HG03103 (cell line): ENCODE measurements around the gene HSH2D.
"Not testable (repeated sequence)": the region's sequence is repeated elsewhere in the genome, so short reads cannot be mapped to it uniquely, and the experiment has no call there.

Experiments
- ATAC-seq: cut with Tn5 transposase; IDR thresholded peaks from one replicate; pipeline ENCODE4 v1.9.1; 2021; ENCODE audit warnings: low read depth; ENCODE audit not compliant: unreplicated experiment

The HSH2D gene

DNA sequence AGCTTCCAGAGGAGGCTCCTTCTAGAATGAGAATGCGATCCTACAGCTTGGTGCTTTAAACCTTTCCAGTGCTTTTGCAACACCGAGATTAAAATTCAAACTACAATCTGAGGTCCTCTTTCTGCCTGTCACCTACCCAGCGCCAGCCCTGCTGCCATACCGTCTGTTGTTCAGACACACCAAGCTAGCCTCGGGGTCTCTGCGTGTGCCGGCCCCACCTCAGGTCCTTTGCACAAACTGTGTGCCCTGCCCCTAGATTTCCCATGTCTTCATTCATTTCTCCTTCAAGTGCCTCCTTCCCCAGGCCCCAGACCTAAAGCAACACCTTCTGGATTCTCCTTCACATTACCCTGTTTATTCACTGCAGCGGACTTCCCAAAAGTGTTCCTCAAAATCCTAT is 11.1 kb downstream of the HSH2D start:
- ATAC-seq = no peak

DNA sequence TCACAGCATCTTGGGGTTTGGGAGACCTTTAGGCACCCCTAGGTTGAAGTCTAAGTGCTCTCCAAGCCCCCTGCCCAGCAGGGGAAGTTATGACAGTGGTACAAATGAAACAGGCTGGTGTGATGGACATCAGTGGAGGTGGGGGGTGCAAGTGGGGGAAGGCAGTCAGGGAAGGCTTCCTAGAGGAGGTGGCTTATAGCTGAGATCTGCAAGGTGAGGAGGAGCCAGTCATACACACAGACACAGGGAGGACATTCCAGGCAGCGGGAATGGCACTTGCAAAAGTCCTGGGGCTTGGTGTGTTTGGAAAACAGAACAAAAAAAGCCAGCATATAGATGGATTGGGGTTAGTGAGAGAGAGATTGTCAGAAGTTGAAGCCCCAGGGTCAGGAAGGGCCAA is 11.6 kb downstream of the HSH2D start:
- ATAC-seq = no peak

DNA sequence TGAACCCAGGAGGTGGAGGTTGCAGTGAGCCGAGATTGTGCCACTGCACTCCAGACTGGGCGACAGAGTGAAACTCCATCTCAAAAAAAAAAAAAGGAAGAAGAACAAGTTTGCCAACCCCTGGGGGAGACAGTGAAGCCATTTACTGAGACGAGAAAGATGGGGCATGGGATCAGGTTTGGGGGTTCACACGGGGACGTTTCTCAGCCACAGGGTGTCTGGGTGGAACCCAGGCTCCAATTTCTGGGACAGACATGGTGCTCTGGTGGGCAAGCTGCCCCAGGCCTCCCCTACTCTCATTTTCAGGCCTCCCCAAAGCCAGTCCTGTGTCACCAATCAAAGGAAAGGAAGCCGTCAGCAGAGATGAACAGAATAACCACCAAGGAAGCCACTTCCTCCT is 13.4 kb downstream of the HSH2D start:
- ATAC-seq = no peak

DNA sequence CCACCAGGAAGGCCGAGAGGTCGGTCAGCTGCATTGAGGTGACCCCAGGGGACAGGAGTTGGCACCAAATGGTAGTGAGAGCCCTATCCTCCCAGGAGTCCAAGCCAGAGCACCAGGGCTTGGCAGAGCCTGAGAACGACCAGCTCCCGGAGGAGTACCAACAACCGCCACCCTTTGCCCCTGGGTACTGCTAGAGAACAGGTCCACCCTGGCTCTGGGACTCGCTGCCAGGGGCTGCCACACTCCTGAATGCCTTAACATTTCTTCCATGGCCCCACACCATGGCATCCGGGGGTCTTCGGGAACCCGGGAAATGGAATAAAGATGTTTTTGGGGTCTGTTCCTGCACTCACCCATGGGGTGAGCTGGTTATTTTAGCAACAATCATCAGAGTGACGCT is 14.1 kb downstream of the HSH2D start:
- no peak for ATAC-seq

GRCh38 chr19:16159655-16160054 is 16.2 kb downstream of the HSH2D start:
- ATAC-seq = no peak

GRCh38 chr19:16160445-16160942 is 17.0 kb downstream of the HSH2D start:
- no peak for ATAC-seq

DNA sequence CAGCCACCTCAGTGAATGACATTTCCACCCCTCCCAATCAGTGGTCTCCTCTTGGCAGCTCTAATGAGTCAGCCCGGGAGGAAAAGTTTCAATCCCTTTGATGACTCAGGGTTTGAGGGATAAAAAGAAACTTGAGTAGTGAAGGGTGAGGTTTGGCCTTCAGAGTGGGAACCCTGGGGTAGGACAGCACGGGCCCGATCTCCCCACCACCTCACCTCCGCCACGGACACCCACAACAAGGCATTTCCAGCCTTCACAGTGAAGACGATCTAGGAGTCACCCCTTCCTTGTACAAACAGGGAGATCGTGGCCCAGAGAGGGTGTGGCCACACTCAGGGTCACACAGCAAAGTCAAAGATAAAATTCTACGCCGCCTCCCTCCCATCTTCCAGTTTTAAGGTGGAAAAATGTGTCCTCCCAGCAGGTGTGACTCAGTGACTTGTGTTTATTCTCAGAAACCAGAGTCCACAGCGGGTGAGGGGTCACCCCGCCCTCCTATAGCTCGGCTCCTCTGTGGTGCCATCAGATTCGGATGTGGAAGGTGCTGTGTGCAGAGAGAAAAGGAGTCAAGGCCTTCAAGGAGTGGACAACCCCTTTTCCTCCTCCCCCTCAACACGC is 17.6 kb downstream of the HSH2D start:
- no peak for ATAC-seq

DNA sequence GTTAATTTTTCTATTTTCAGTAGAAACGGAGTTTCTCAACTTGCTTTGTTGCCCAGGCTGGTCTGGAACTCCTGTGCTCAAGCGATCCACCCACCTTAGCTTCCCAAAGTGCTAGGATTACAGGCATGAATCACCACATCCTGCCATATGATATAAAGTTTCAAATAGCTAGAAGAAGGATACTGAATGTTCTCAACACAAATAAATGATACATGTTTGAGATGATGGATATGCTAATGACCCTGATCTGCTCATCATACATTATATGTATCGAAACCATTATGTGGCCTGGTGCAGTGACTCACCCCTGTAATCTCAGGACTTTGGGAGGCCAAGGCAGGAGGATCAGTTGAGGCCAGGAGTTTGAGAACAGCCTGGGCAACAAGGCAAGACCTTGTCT is 18.4 kb downstream of the HSH2D start:
- no peak for ATAC-seq

DNA sequence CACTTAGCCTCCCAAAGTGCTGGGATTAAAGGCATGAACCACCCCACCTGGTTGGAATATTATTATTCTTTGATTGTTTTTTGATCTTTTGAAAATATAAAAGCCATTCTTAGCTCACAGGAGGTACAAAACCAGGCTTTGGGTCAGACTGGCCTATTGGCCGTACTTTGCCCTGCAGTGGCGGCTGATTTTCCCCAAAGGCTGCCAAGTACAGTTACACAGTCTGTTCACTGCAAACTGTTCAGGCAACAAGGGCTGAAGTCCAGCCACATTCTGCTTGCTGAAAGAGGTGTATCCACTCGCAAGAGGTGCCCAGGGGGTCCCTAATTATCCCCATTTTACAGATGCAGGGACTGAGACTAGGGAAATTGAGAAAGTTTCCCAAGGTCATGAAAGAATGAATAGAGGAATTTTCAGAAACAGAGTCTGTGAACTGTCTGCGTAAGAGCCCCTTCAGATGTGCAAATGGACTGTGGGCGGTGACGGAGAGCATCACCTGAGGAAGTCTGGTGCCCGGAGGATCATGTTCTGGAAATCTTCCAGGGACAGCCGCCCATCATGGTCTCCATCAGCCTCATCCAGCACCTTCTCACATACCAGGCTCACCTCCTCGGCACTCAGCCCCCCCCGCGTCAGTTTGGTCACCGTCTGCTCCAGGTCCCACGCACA is 20.9 kb downstream of the HSH2D start:
- ATAC-seq = no peak

- ATAC-seq = no peak
These were observed 22.9 kb downstream of the HSH2D start for GRCh38 chr19:16166417-16166816.

DNA sequence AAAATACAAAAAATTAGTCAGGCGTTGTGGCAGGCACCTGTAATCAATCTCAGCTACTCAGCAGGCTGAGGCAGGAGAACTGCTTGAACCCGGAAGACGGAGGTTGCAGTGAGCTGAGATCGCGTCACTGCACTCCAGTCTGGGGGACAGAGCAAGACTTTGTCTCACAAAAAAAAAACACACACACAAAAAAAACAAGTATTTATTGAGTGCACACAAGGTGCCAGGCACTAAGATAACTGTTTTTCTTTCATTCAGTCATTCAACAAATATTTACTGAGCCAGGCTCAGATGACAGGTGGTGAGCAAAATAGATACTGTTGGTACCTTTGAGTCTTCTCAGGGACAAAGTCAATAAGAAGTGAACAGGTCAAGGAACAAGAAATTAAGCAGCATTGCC is 23.6 kb downstream of the HSH2D start:
- ATAC-seq = no peak

DNA sequence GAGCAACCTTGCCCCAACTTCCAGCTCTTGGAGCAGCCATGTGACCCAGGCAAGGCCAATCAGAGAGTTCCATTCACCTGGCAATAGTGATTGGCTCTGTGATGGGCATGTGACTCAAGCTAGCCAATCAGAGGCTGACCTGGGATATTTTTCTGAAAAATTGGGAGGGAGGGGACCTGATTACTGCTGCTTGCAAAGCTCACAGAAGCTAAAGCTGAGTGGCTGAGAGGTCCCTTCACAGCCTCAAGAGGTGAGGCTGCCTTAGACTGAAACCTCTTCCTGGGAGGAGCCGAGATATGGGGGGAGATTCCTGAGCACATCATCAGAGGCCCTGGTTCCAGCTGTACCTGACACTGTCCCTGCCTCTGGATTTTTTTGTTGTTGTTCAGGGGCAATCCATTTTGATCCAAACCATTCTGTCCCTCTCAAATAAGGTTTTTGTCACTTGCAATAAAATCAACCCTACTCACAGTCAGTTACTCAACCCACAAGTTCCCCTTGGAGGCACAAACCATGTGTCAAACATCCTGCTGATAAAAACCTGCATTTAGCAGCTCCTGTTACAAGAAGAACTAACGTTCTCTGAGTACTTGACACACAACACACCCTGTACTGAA is 25.1 kb downstream of the HSH2D start:
- ATAC-seq = no peak

- no peak for ATAC-seq
These were observed 26.6 kb downstream of the HSH2D start for GRCh38 chr19:16170134-16170533.

GRCh38 chr19:16175954-16176353 is 32.5 kb downstream of the HSH2D start:
- ATAC-seq = no peak

- ATAC-seq = not testable (repeated sequence)
These were observed 35.4 kb downstream of the HSH2D start for GRCh38 chr19:16178866-16179265.

DNA sequence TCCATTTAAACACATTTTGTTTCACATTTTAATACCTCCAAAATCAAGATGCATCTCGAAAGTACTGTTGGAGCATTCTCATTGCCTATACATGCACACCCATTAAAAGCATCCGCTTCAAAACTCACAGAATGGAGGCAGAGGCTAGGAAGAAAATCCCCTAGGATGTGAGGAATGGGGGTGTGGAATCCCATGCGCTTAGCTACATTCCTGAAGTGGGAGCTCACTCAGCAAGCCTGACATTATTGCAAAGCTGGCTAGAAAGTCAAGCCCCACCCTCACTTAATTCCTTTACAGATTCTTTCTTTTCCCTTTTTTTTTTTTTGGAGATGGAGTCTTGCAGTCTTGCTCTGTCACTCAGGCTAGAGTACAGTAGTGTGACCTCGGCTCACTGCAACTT is 37.1 kb downstream of the HSH2D start:
- no peak for ATAC-seq

DNA sequence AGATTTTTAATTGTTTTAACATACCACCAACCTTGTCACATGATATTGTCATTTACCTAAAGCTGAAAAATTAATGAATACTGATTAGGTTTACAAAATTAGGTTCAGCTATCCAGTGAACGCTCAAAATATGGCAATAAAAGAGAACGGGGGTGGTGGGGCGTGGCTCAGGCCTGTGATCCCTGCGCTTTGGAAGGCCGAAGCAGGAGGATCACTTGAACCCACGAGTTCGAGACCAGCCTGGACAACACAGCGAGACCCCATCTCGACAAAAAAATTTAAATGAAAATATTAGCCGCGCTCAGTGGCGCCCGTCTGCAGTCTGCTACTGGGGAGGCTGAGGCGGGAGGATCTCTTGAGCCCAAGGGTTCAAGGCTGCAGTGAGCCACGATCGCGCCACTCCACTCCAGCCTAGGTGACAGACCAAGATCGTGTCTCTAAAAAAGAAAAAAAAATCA is 41.2 kb downstream of the HSH2D start:
- ATAC-seq = no peak

DNA sequence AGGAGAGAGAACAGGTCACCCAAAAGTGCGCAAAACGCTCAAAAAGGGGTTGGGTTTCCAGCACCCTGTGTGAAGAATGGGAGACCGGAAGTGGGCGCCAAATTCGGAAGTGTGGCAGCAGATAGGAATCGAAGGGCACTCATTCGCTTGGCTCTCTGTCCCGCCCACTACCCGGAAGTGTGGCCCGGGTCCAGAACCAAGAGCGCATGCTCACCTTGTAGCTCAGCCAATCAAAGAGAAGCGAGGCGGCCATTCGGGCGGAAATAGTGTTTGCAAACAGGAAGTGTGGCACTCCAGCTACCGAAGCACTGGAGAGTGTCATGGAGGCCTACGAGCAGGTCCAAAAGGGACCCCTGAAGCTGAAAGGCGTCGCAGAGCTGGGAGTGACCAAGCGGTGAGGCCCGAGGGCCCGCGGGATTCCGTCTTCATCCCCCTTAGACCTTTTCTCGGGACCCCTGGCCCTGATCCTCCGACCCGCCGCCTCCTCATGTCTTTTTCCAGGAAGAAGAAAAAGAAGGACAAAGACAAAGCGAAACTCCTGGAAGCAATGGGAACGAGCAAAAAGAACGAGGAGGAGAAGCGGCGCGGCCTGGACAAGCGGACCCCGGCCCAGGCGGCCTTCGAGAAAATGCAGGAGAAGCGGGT is 41.8 kb downstream of the HSH2D start, which contains the start of gene FAM32A:
Gene FAM32A (plus strand): TSS at position 288 of the 645 bp plus-strand sequence. CDS start 33 bp downstream, at position 321.
- ATAC-seq = peak; percentile 89

- no peak for ATAC-seq
These were observed 42.3 kb downstream of the HSH2D start for GRCh38 chr19:16185768-16186123.

DNA sequence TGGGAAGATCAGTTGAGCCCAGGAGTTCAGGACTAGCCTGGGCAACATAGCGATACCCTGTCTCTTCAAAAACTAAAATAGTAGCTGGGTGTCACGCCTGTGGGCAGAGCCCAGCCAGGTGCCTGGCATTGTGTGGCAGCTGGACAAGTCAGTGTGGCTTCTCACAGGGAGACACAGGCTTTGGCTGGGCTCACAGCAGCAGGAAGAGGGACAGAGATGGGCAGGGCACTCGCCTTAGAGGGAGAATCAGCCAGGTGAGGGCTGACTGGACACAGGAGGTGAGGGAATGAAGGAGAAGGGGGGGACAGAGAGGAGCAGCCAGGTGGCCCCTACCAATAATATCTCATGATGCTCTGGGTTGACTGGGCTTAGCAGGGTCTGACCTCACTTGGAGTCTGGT is 45.0 kb downstream of the HSH2D start:
- ATAC-seq = no peak

GRCh38 chr19:16190198-16190597 is 46.7 kb downstream of the HSH2D start:
- ATAC-seq = no peak
